HepG2 (cell line): ENCODE measurements around the gene PCGF5. TPM values are rescaled to one million over a fixed set of nuclear protein-coding genes. Genes with fewer than 3 reads are reported as not detected.

Source experiments
- ATAC-seq: fragments of 200-7000 bp; cut with Tn5 transposase; 3 replicates; pipeline ENCODE4 v1.9.1; 2020; ENCODE audit warnings: mild to moderate bottlenecking, moderate library complexity
- BruUV-seq: library from RNA; stranded (reverse); fragments of 400-500 nt; replicated peaks from 2 replicates; lab custom pipeline; 2021; lab: Mats Ljungman, UMichigan
- CTCF ChIA-PET: fragments of 300-600 bp; formaldehyde crosslinking; extraction: SDS; loops from one replicate; lab custom pipeline; 2021; ENCODE audit warnings: low total read pairs, inconsistent platforms, low intra/inter-chr PET ratio; lab: Yijun Ruan, JAX
- POLR2A ChIA-PET: fragments of 350-600 bp; sonication (Branson Sonifier 250); formaldehyde crosslinking; loops from one replicate; lab custom pipeline; 2020; ENCODE audit warnings: antibody characterized with exemption, inconsistent platforms; lab: Yijun Ruan, JAX
- DNase-seq: peaks from one replicate; pipeline ENCODE4 v3.0.0-alpha.2; 2015; ENCODE audit warnings: low spot score
- FAIRE-seq: peaks from 3 replicates; lab custom pipeline; 2011; peaks lifted over from hg19 to GRCh38; lab: Jason Lieb, UNC
- H2AFZ ChIP-seq: one replicate; pipeline ENCODE4 v1.6.1; 2011; ENCODE audit warnings: low read length, inconsistent platforms
- H3K27ac ChIP-seq: fragments of 300-600 bp; 3 replicates; pipeline ENCODE4 v1.8.0; 2011; ENCODE audit warnings: mixed run types, mild to moderate bottlenecking, mixed read lengths, low read length, inconsistent platforms; ENCODE audit not compliant: insufficient read depth; ENCODE audit errors: extremely low read length
- H3K27me3 ChIP-seq, 2 experiments: fragments of 200-600 bp in 1 of 2; 2 replicates in 1 of 2; 3 replicates in 1 of 2; pipeline versions ENCODE4 v1.6.0 to v1.8.0; 2011; ENCODE audit warnings: low read length in 2 of 2, mild to moderate bottlenecking in 2 of 2, moderate library complexity in 2 of 2, inconsistent platforms in 1 of 2; ENCODE audit not compliant: insufficient read depth in 2 of 2, control insufficient read depth in 1 of 2
- H3K36me3 ChIP-seq, 2 experiments: fragments of 200-600 bp in 1 of 2; replicated peaks in 1 of 2; 2 replicates in 1 of 2; 3 replicates in 1 of 2; pipeline versions ENCODE4 v1.5.1 to v1.8.0; 2011; ENCODE audit warnings: low read length in 2 of 2, inconsistent platforms in 1 of 2; ENCODE audit not compliant: insufficient read depth in 2 of 2, control insufficient read depth in 1 of 2
- H3K4me1 ChIP-seq: 2 replicates; pipeline ENCODE4 v1.5.1; 2012; ENCODE audit warnings: low read length, inconsistent platforms; ENCODE audit not compliant: insufficient read depth
- H3K4me2 ChIP-seq: 2 replicates; pipeline ENCODE4 v1.6.0; 2011; ENCODE audit warnings: low read depth, low read length, inconsistent platforms
- H3K4me3 ChIP-seq, 3 experiments: fragments of 200-600 bp in 1 of 3; sonication (generic), shearing (Covaris generic) in 1 of 3; replicated peaks in 1 of 3; 2 replicates each; pipeline ENCODE4 v1.5.1; 2011 to 2016; ENCODE audit warnings: low read length in 3 of 3, inconsistent platforms in 2 of 3, low read depth in 2 of 3, mild to moderate bottlenecking in 2 of 3, control low read depth in 1 of 3, mixed read lengths in 1 of 3; ENCODE audit not compliant: insufficient read depth in 1 of 3
- H3K79me2 ChIP-seq: one replicate; pipeline ENCODE4 v1.6.1; 2011; ENCODE audit warnings: low read length, inconsistent platforms; ENCODE audit not compliant: insufficient read depth
- H3K9ac ChIP-seq: 2 replicates; pipeline ENCODE4 v1.6.0; 2011; ENCODE audit warnings: mild to moderate bottlenecking, low read depth, low read length, inconsistent platforms; ENCODE audit not compliant: insufficient read depth
- H3K9me3 ChIP-seq: 2 replicates; pipeline ENCODE4 v1.5.1; 2012; ENCODE audit warnings: mild to moderate bottlenecking, low read length
- H4K20me1 ChIP-seq: 2 replicates; pipeline ENCODE4 v1.6.0; 2011; ENCODE audit warnings: inconsistent platforms, mild to moderate bottlenecking, low read length, moderate library complexity; ENCODE audit not compliant: insufficient read depth
- BCLAF1 ChIP-seq: fragments of 450-650 bp; IDR thresholded peaks from 2 replicates; pipeline ENCODE4 v1.6.1; 2017; ENCODE audit warnings: mild to moderate bottlenecking
- CEBPZ ChIP-seq: IDR thresholded peaks from 2 replicates; pipeline ENCODE4 v1.6.1; 2012; ENCODE audit warnings: low read length, improper control_type of control experiment
- DR1 ChIP-seq: sonication (generic); formaldehyde crosslinking; IDR thresholded peaks from 2 replicates; pipeline ENCODE4 v1.8.0; 2021; ENCODE audit warnings: mild to moderate bottlenecking, missing genetic modification reagents, inconsistent platforms
- FLYWCH1 ChIP-seq: sonication (generic); formaldehyde crosslinking; IDR thresholded peaks from 2 replicates; pipeline ENCODE4 v1.8.1; 2023; ENCODE audit warnings: mild to moderate bottlenecking, missing genetic modification reagents
- HNRNPL ChIP-seq: fragments of 200-400 bp; formaldehyde crosslinking; IDR thresholded peaks from 2 replicates; pipeline ENCODE4 v1.6.1; 2017; ENCODE audit warnings: mild to moderate bottlenecking, low read depth, low read length
- MLX ChIP-seq: IDR thresholded peaks from 2 replicates; pipeline ENCODE4 v1.6.1; 2016
- NFE2 ChIP-seq: sonication (generic); formaldehyde crosslinking; IDR thresholded peaks from 2 replicates; pipeline ENCODE4 v1.4.0; 2020; ENCODE audit warnings: missing genetic modification reagents
- NRL ChIP-seq: sonication (generic); formaldehyde crosslinking; IDR thresholded peaks from 2 replicates; pipeline ENCODE4 v1.5.0; 2020; ENCODE audit warnings: missing genetic modification reagents, mild to moderate bottlenecking, moderate library complexity, borderline replicate concordance
- SRSF4 ChIP-seq: fragments of 200-400 bp; formaldehyde crosslinking; IDR thresholded peaks from one replicate; pipeline ENCODE4 v1.6.1; 2018; ENCODE audit warnings: mild to moderate bottlenecking, low read depth, low read length, moderate library complexity; ENCODE audit not compliant: poor library complexity, severe bottlenecking
- TARDBP ChIP-seq: sonication (generic); formaldehyde crosslinking; IDR thresholded peaks from 2 replicates; pipeline ENCODE4 v1.8.0; 2022; ENCODE audit warnings: mild to moderate bottlenecking, missing genetic modification reagents
- ZBTB8A ChIP-seq: sonication (generic); formaldehyde crosslinking; IDR thresholded peaks from 2 replicates; pipeline ENCODE4 v1.4.0; 2020; ENCODE audit warnings: mild to moderate bottlenecking, low read depth, missing genetic modification reagents, borderline replicate concordance
- ZNF383 ChIP-seq: sonication (generic); formaldehyde crosslinking; IDR thresholded peaks from 2 replicates; pipeline ENCODE4 v1.4.0; 2020; ENCODE audit warnings: missing genetic modification reagents, mild to moderate bottlenecking, borderline replicate concordance
- ZNF414 ChIP-seq: sonication (generic); formaldehyde crosslinking; IDR thresholded peaks from 2 replicates; pipeline ENCODE4 v1.5.0; 2020; ENCODE audit warnings: missing genetic modification reagents
- ZNF616 ChIP-seq: sonication (generic); formaldehyde crosslinking; IDR thresholded peaks from 2 replicates; pipeline ENCODE4 v1.5.0; 2020; ENCODE audit warnings: low read depth, mild to moderate bottlenecking, missing genetic modification reagents
- ZNF766 ChIP-seq: sonication (generic); formaldehyde crosslinking; IDR thresholded peaks from 2 replicates; pipeline ENCODE4 v1.5.0; 2020; ENCODE audit warnings: missing genetic modification reagents, borderline replicate concordance
- ZNF879 ChIP-seq: sonication (generic); formaldehyde crosslinking; IDR thresholded peaks from 2 replicates; pipeline ENCODE4 v1.8.1; 2023; ENCODE audit warnings: missing genetic modification reagents
- WGBS: methylation state at CpG from one replicate; pipeline ENCODE4 v1.1.6; 2017; ENCODE audit warnings: low lambda C conversion rate; 5-methylcytosine and 5-hydroxymethylcytosine counted together
- in situ Hi-C: cut with HindIII; loops from 2 replicates; pipeline ENCODE4 v1.10.0; 2017; ENCODE audit warnings: low pct_unique_long_range_greater_than_20kb; ENCODE audit not compliant: extremely low pct_ligation_motif_present
- intact Hi-C: fragments of 100-400 bp; cut with micrococcal nuclease; formaldehyde crosslinking; loops from one replicate; pipeline ENCODE4 v1.10.0; 2022; ENCODE audit not compliant: unreplicated experiment
- polyA plus RNA-seq, 8 experiments: library from polyadenylated mRNA; depleted of rRNA in 3 of 8; stranded (reverse) in 7 of 8; unstranded in 1 of 8; fragments of >200 nt; fragmentation: Illumina TruSeq in 4 of 8; extraction: Trizol in 4 of 8; gene quantifications; 2 replicates each; pipeline versions ENCODE4 v1.2.1 to v1.2.3, GENCODE V29; 2011 to 2016; ENCODE audit warnings: low read depth in 4 of 8, missing spikeins in 1 of 8, mixed read lengths in 1 of 8; ENCODE audit not compliant: insufficient read depth in 1 of 8
- total RNA-seq, 5 experiments: library from RNA; depleted of rRNA; stranded (reverse); fragments of >200 nt; fragmentation: Illumina TruSeq; extraction: Trizol; gene quantifications; 2 replicates each; pipeline ENCODE4 v1.2.3, GENCODE V29; 2016; ENCODE audit warnings: low read depth in 1 of 5

The PCGF5 gene
- total and polyA plus RNA-seq, 2 of the 13 experiments (the other 11 are each of a cell fraction or from before 2014, with no cell fraction given): 61.3 to 138 TPM

- H2AFZ ChIP-seq: no peak overlapping the region
- BruUV-seq: no TSS peak
- H4K20me1 ChIP-seq: no peaks in the 10 kb centered on the region
- WGBS: 65% methylated on average over 5 of the region's 5 CpGs
- no peaks in the 10 kb centered on the region for H3K9me3 ChIP-seq
- ChIA-PET CTCF (no interaction called here), POLR2A (interaction anchor here (1.0 to 1.5 kb wide), 3 partner anchors 12 to 39 kb away, joined by 3 to 8 read pairs (median 4); partner anchors contain the start of gene PCGF5)
- H3K4me3 ChIP-seq: no peak overlapping the region
- ATAC-seq (no peak), DNase-seq (no peak), FAIRE-seq (no peak)
- no peak overlapping the region for H3K4me2 ChIP-seq
- H3K79me2 ChIP-seq: peaks cover 49% of the 10 kb centered on the region
- H3K27me3 ChIP-seq: no peaks in the 10 kb centered on the region
- no peak overlapping the region for H3K27ac ChIP-seq
- H3K4me1 ChIP-seq: peaks cover 38% of the 10 kb centered on the region
- 0 out of 5 replicates have a peak, but pooled peaks cover 0 to 2% of the 10 kb centered on the region in 2 experiments for H3K36me3 ChIP-seq
- H3K9ac ChIP-seq: no peak overlapping the region
- intact Hi-C loops (no loop called here), in situ Hi-C loops (no loop called here)
- TF ChIP-seq ZNF414 (CRISPR knock-in tag) (no peak), MLX (CRISPR knock-in tag) (no peak), NRL (no peak), ZNF879 (CRISPR knock-in tag) (no peak), ZNF766 (CRISPR knock-in tag) (no peak), SRSF4 (no peak), TARDBP (CRISPR knock-in tag) (no peak), HNRNPL (no peak), CEBPZ (no peak), FLYWCH1 (CRISPR knock-in tag) (no peak), ZNF383 (CRISPR knock-in tag) (no peak), ZBTB8A (CRISPR knock-in tag) (no peak), NFE2 (CRISPR knock-in tag) (no peak), DR1 (no peak), ZNF616 (no peak), BCLAF1 (no peak)
Measured at GRCh38 chr10:91200314-91201212, 19.9 kb upstream of the PCGF5 start.
